GM19397 (cell line): ENCODE data around the gene PRRT1B.

Experiments
- ATAC-seq: cut with Tn5 transposase; IDR thresholded peaks from one replicate; pipeline ENCODE4 v1.9.1; 2021; ENCODE audit warnings: mild to moderate bottlenecking, moderate library complexity; ENCODE audit not compliant: unreplicated experiment

Gene PRRT1B

GRCh38 chr9:131594906-131595665, 49.8 kb downstream of the PRRT1B start:
- ATAC-seq, result no peak

- ATAC-seq, result no peak
Measured at GRCh38 chr9:131595696-131596429, 50.5 kb downstream of the PRRT1B start.

- no peak for ATAC-seq
Measured at GRCh38 chr9:131596430-131596743, 51.1 kb downstream of the PRRT1B start.

GRCh38 chr9:131597246-131597645, 51.9 kb downstream of the PRRT1B start:
- no peak for ATAC-seq

GRCh38 chr9:131598121-131598520, 52.8 kb downstream of the PRRT1B start:
- no peak for ATAC-seq

- ATAC-seq, result no peak
Measured at GRCh38 chr9:131601683-131602181, 56.4 kb downstream of the PRRT1B start.

- ATAC-seq, result no peak
Measured at GRCh38 chr9:131603199-131603598, 57.9 kb downstream of the PRRT1B start.

- no peak for ATAC-seq
Measured at GRCh38 chr9:131603711-131604439, 58.6 kb downstream of the PRRT1B start.

GRCh38 chr9:131605770-131606590, 60.7 kb downstream of the PRRT1B start:
- no peak for ATAC-seq

- ATAC-seq, result no peak
Measured at GRCh38 chr9:131606896-131607567, 61.7 kb downstream of the PRRT1B start.

- no peak for ATAC-seq
Measured at GRCh38 chr9:131607591-131607990, 62.3 kb downstream of the PRRT1B start.

- ATAC-seq, result no peak
Measured at GRCh38 chr9:131608493-131609037, 63.2 kb downstream of the PRRT1B start.
